ENCODE measurements around the gene JAZF1.

Gene JAZF1

DNA sequence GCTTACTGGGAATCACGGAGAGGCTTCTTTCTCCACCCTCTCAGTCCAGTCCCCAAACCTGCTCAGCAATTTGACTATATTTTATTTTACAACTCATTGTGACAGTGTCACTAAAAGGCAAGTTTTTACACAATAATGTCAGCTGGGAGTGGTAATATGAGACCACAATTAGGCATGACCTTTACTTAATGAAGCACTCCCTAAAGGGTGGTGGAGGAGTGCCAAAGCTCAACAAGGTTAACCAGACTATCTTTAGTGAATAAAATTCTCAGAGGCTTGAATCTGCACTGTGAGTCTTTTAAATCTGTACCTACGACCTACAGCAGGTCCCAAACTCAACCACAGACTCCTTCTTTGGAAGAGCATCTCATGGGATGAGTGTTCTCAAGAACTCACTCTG lies 225.0 kb downstream of the JAZF1 start:
- DNase-seq: no peak

DNA sequence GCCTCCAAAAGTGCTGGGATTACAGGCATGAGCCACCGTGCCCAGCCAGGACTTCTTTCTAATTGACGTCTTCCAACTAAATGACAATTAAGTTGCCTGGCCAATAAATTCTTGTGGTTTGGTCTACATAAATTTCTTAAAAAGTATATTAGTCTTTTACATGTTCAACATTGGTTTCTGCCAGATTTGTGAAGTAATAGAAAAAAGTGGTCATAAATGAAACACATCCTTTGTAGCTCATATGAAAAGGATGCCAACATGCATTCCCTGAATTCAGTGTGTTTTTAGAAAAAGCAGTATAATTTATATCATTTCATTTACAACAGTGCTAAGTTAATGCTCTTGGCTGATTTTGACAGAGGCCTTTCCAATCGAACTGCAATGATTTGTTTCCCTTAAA lies 225.6 kb downstream of the JAZF1 start:
- DNase-seq: no peak

DNA sequence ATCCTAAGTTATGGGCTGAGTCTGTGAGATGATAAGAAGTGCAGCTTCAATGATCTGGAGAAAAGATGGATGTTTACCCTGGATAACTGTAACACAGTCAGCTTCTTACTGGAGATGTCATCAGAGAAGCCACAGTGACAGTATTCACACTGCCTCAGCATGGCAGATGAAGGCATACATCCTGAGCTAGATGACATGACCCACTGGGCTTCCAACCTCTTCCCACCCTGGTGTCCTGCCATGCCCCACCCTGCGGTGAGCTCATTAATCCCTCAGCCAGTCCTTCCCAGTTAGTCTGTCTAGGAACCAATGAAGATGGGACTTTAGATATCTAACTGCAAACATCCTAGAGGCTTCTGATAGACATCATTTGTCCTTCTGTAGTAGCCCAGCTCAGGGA lies 226.8 kb downstream of the JAZF1 start:
- no peak for DNase-seq

DNA sequence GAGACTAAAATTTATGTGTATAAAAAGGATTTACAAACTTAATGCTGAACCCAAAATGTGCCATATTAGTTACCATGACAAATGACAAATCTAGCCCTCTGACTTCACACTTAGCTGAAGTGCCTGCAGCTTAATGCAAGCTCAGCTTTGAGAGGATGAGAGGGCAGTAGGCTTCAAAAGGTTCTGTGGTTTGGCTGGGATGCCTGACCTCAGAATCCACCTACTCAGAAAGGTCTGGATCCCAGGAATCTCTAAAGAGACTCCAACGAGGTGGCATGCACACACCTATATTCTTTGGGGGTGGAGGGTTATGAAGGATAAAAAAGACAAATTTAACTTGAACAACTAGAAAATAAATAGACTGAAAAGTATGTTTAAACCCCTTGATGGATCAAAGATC lies 227.2 kb downstream of the JAZF1 start:
- no peak for DNase-seq

DNA sequence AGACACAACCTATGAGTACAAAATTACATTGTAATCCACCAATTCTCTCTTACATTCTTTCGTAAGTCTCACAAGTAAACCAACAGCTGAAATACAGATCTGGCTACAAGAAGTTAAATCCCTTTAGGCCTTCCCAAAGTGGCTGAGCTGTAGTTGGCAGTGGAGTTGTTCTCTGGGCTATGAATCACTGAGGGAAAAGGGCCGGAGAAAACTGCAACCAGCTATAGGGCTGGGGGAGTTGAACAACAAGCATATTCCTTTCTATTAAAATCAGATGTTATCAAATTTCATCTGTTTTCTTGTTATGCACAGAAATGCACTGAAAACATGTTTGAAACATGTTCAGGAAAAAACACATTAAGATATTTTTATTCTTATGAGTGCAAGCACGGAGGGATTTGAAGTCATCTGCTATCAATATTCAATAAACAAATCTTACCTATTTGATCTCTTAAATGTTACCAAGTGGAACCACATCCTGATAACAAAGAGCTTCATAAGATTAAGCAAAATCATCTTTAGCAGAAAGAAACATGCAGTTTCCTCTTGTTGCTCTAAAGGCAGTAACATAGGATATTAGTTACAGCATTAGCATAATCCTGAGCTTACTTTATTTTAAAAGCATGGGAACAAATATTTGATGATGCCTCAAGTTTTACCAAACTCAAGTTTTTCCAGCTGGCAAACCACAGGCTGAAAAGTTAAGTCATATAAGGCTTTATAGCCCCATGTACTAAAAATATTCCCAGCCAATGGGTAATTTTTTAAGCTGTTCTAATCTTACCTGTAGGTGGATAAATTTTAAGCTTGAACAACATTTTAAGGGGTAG lies 227.9 kb downstream of the JAZF1 start:
- no peak for DNase-seq

DNA sequence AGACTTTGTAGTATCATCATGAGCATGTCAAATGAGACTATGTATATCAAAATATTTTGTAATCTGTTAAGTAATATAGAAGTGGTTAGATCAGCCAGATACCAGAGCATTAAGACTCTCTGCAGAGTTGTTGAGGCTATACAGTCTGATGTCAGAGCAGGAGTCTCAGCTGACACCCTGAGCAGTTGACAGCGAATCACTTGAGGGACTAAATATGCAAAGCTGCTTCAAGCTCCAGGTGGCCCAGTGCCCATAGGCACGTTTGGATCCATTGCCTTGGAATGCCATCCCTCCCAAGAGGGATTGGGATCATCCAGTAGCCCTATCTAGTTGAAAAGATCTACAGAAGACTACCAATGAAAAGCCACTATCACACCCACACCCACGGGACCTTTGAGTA lies 230.5 kb downstream of the JAZF1 start:
- no peak for DNase-seq

DNA sequence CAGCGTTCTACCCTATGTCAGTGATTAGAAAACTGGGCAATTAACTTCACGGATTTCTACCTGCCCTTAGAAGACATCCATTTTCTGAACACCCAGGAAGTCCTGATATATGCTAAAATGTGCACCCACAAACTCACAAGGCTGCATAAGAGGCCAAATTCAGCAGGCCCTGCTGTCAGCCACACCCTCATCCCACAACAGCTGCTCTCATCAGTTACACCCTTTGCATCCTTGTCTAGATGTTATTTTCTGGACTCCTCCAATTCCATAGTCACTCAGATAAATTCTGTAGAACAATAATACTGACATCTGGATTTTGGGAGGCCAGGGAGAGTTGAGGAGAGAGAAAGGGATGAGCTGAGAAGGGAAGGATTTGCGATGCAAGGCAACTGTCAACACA lies 231.7 kb downstream of the JAZF1 start:
- DNase-seq: no peak

DNA sequence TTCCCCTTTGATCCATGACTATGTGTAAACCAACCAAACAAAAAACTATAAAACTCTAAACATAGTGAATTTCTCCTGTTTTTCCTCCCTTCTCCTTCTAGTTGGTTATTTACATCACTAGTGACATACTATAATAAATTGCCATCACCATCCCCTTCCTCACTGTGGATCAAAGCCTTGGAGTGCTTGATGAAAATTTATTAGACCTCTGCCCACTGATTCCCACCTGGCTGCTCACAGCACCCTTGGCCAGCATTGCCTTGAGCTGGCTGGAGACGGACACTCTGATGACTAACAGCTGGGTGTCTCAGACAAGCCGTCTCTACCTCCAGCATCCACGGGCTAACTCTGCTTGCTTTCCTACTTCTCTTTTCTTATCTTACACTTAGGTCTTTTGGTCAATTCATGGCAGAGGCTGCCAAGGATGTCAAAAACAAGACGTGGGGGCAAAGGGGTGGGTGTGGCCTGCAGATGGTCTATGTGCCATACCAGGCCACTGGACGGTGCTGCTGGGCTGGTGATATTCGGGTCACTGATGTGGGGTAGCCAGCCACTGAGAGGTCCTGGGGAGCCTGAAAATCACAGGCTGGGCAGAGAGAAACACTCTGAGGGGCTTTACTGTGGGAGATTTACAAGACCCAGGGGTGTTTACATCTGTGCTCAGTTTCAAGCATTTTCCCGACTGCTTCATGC lies 232.9 kb downstream of the JAZF1 start:
- DNase-seq: no peak

DNA sequence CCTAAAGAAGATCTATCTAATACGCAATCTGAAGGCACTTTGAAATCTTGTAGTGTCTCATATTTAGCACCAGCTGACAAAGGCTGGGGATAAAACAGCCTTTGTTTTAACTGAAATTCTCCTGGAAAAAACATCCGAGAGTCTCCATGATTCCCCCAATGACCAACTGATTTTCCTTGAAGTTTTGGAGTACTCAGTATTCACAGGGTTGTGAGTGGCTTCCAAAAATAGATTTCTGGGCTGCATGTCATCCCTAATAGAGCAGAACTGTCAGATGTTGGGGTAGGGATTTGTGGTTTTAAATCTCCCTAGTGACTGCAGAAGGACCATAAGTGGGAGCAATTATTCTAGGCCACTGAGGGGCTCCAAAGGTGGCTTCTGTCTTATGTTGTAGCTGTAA lies 234.2 kb downstream of the JAZF1 start:
- no peak for DNase-seq

DNA sequence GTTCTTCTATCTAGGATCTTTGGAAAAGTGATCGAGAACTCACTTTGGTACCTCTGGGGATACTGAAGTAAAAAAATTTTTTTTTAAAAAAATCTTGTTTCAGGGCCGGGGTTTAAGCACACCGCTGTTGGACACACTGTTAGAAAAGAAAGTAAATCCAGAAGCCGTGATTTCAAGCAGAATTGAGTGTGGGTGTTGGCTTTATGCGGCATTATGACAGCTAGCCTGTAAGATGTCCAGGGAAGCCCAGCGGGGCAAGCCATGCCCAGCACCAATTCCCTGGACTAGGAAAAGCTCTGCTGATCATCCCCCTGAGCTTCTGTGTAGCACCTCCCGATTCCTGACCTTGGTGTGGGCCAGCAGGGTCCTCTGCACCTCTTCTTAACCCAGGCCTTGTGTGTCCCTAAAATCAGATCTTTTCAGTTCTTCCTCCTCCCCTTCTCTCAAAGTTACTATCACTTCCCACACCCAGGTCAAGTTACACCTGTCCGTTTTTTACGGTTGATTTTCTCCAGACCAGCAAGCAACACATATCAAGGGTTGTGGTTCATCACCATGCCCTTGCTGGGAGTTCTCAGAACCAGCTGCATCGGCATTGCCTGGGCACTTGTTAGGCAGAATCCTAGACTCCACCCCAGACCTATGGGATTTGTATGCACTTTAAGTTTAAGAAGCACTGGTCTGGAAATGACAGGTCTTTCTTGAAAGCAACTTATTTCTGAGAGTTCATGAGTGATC lies 235.4 kb downstream of the JAZF1 start:
- no peak for DNase-seq

DNA sequence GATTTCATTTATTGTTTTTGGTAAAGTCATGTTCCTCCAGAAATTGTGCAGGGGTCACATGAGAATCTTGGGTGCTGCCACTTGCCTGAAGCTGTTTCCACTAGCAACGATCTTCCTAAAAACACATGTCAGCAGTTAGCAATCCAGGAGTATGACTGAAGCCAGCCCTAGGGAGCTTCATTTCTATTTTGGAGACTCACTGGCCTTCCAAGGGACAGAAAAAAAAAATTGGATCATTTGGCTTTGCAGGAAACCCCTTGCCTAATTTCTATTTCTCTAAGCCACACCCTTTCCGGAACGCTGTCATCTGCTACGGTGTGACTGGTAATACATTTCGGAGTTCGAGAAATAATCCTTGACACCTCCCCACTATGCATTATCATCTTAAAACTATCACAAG lies 236.0 kb downstream of the JAZF1 start:
- no peak for DNase-seq

DNA sequence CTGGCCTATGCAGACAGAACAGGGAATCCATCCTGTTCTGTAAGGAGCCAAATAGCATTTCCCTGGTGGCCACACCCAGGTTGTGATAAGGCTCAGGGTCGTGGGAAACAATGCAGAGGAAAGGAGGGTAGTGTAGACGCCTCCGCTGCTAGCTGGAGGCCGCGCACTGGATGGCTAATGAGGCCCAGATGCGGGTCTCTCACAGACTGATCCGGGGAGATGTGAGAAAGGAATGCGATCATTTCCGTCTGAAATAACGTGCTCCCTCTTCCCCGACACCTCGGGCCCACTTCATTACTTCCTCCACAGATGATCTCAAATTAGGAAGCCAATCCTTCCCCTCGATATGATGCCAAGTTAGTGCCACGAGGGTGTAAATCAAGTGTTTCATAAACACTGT lies 237.4 kb downstream of the JAZF1 start:
- no peak for DNase-seq

DNA sequence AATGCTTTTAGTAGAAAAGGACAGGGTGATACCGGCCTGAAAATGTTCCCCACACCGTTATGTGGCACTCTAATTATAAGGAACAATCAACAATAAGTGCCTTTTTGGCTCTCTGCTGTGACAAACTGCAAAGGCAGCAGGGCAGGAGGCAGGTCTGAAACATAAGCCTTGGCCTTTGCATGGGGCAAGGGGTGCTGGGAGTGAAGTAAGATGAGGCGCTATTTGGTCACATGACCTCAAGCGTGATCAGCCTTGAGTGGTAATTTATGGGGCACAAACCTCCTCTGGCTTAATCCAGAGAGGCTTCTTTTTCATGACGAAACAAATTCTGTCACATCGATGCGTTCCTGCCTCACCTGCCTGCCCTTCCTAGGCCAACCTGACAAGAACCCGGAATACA lies 237.9 kb downstream of the JAZF1 start:
- no peak for DNase-seq

DNA sequence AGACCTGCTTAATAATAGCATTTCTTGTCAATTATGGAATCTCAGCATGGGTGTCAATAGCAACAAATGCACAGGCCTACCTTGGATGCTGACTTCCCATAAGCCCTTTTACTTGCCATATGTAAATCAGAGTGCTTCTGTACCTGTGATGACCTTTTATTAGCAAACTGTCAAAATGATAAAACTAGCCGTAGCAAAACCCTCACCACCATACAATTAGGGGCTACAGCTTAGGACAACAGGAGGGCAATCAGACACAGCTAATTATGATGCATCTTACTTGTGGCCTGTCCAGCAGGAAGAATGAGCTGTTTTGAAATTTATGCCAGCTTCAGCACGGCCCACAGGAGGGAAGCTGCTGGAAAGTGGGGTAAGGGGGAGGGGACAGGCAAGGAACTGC lies 239.1 kb downstream of the JAZF1 start:
- DNase-seq: no peak

DNA sequence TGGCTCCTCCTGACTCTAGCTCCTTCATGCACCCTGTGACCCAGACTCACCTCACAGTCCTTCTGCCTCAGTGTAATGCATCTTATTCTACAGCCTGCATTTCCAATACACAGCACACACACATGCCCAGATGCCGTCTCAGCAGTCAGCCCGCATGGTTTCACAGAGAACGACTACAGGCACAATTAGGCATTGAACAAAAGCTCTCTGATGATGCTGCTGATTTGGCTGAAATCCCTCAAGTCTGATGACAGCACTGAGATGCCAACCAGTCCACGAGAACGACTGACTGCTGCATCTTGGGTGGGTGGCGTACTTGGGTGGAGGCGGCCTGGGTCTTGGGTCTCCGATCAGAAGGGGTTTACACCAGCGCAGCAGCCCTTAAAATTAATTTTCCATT lies 240.3 kb downstream of the JAZF1 start:
- DNase-seq: no peak

DNA sequence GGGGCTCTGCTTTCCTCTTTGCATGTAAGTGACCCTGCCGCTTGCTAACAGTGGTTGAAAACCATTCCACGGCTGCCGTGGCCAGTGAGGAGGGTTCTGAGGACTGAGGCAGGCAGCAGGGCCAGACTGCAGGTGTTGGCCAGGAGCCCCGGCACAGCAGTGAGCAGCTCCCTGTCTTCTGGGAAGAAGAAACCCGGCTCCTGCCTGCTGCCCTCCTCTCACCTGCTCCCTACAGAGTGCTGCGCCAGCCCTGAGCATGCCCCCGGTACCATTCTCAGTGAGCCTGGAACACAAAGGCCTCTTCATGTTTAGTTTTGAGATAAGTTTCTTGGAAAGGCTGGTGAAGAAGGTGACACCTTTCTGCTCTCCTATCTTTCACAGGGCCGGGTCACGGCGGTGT lies 240.7 kb downstream of the JAZF1 start:
- no peak for DNase-seq

DNA sequence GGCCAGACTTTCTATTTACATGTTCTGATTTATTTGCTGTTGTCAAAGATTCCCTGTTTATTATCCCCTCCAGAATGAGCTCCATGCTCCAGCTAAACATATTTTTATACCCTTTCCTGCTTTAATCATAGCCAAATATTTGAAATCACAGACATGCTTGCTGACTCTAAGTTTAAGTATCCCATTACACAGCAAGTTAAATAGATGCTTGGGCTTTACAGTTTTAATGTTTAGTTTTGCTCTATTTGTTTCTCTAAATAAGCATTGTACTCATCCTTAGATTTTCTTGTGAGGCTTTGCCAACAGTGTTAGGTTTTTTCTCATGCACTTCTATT lies 243.9 kb downstream of the JAZF1 start:
- DNase-seq: no peak

DNA sequence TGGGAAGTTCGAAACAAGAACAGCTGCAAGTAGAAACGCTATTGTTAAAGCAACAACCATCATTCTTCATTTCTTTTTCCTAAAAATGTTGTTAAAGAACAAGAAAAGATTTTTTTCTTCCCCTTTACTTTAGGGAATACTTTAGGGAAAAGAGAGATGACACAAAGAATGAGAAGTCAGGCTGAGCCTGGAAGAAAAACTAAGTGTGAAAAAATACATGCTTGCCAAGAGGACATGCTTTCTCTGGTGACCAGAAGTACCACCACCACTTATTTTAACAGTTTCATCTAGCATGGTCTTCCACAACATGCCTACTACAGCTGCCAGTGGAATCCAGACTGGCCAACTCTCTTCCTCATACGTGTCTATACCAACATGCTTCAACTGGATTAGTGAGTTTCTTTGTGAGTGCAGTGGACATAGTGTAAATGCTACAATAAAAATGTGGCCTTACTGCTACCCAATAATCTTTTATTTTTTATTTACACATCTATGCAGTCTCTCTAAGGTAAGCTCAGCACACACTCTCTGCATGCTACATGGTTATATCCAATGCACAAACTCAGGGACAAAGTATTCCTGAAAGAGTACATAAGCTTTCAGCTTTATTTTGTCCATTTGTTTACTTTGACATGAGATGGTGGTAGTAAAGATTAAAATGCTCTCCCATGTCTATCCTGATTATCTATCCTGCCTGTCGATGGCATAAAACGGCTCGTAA lies 244.4 kb downstream of the JAZF1 start:
- DNase-seq: no peak

DNA sequence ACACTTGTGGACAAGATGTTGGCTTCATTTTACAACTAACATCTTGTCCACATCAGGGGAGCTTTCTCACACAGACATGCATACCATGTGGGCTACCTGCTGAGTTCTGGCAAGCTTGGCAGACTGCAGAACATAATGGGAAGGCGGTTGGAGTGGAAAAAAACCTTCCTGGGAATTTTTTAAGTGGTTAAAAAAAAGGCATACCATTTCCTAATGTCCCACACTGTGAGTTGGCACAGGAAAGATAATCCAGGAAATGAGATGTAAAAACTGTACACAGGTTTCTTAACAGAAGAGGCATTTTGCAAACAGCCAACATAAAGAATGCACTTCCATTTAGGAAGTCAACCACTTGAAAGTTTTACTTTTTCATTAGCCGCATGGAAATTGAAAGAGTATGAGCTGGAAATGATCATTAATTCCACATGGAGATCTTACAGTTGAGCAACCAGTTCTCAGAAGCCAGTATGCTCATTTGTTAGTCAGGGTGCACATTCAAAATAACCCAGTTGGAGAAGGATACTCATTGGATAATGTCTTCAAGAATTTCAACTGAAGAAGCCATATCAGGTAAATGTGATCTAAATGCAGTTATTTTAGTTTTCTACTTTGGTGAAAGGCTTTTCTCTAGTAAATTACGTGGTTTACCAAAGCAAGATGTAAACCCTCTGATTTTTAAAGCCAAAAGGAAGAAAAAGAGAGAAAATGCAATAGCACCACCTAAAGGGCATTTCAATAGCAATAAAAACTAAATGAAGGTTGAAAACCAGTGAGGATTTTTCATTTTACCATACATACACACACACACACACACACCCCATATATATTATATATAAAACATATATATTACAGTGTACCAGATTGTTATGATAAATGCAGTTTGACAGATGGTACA lies 246.7 kb downstream of the JAZF1 start:
- no peak for DNase-seq

DNA sequence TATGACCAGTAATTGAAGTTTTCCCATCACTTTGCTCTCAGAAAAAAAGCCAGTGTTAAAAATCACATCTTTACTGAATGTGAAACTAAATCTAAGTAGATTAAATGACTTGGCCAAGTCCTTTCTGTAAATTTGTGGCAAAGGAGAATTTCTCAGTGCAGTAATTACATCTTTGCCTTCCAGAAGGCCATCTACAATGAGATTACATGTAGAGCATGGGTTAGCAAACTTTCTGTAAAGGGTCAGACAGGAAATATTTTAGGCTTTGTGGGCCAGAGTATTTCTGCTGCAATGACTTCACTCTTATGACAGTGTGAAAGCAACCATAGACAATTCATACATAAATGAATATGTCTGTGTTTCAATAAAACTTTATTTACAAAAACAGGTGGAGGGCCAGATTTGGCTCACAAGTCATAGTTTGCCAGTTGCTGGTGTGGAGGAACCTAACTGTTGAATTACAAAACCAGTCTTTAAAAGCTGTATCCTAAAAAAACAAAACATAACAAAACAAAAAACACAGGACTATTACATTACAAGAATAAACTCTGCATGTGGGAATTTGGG lies 249.6 kb downstream of the JAZF1 start:
- no peak for DNase-seq

DNA sequence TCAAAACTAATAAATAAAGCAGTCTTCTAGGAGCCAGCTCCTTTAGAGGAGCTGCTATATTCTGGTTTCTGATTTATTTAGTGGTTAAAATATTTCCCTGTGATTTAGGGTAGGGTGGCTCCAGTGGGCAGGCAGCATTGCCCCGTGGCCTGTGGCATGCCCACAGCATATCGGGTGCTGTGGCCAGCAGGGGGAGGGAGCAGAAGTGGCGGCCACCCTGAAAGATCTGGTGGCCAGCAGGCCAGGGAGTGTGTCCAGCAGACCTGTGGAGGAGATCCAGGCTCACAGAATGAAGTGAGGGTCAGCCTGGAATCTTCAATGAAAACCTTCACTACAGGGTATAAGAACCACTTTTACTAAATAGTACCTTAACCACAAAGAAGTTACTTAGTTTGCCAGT lies 251.5 kb downstream of the JAZF1 start:
- no peak for DNase-seq

DNA sequence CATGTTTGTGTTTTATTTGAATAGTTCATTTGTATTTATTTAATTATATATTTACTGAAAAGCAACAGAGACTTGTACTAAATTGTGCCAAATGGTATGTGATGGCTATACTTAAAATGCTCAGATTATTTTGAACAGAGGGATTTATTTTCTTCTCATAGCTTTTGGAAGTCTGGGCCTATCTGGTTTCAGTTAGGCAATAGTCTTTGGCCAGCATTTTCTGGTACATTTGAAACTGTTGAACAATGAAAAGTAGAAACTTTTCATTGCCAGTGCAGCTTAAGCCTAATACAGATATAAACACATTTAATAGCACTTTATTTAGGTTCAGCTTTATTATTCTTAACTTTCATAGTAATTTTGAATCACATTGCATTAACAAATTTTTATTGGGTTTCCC lies 252.6 kb downstream of the JAZF1 start:
- no peak for DNase-seq
